Mucosa of gallbladder (tissue), 1 donor: Measurements from ENCODE around the gene SLC36A1. TPM values are rescaled to one million over a fixed set of nuclear protein-coding genes. Genes with fewer than 3 reads are reported as not detected.
A peak's percentile ranks its signal among the peaks of the same experiment; 100 is the strongest.
"Not testable (repeated sequence)": the region's sequence is repeated elsewhere in the genome, so short reads cannot be mapped to it uniquely, and the experiment has no call there.

Source experiments
- DNase-seq: peaks from one replicate; pipeline ENCODE4 v3.0.0-alpha.2; 2020; ENCODE audit warnings: low spot score
- total RNA-seq: library from RNA; stranded (reverse); gene quantifications from one replicate; pipeline ENCODE4 v1.2.1, GENCODE V29; 2021
- donor health status: DM: no; HTN: no; CAD: no.

Gene SLC36A1
- 24.0 TPM for total RNA-seq

DNA sequence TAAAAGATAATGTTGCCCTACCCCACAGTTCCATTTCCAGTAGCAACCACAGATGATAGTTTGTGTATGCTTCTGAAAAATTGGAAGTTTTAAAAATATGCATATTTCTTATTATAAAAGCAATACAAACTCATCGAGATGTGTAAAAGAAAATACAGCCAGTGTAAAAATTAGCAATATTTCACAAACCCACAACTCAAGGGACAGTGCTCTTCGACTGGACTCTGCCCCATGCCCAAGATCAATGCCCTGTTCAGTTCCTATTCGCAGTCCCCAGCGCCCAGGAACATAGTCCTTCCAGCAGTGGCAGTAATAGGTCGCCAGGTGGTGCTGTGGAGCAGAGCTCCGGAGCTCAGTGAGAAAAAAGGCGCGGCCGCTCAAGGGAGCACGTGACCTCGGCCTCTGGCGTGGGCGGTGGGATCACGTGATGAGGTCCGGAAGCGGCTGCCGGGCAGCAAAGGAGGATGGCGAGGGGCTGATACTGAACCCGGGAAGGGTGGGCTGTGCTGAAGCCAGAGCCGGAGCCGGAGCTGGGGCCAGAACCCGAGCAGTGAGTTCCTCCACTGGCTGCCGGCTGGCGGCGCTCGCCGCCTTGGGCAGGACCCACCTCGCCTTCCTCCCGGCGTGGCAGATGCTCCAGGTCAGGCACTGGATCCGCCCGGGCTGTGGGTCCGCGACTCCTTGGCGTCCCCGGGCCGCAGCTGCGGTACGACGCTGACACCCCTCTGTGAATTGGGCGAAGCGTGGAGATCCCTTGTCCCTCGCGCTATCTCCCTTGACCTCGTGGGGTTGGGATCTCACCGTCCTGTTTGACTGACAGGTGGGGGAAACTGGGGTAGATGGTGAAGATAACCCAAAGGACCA lies at the start of gene SLC36A1:
Gene SLC36A1 (plus strand): TSS at position 430 of the 864 bp plus-strand sequence. CDS start 11,190 bp downstream, outside the sequence.
- DNase-seq = peak; percentile 97

DNA sequence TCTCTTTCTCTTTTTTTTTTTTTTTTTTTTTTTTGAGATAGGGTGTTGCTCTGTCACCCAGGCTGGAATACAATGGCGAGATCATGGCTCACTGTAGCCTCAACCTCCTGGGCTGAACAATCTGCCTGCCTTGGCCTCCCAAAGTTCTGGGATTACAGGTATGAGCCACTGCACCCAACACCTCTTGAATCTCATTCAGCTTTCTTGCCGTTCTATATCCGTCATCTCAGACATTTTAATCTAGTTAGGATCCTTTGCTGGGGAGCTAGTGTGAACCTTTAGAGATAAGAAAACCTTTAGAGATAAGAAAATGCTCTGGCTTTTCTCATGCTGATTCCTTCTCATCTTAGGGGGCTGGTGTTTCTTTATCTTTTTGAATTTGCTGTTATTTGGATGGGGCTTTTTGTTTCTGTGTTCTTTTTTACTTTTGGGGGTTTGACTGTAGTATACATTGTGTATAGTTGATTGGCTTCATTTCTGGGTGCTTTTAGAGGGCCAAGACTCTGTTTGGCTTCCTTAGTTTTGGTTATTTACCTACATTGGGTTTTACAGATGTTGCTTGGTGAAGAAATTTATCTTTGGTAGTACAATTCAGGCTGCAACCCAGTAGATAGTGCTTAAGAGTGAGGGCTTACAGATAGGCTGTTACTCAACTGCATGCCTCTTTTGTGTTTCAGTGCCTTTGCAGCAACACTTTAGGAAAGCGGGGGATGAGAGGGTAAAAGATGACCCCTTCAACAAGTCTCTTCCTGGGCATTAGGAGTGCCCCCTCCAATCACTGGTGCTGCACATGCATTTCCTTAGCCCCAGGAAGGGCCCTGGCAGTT lies 41.9 kb upstream of the SLC36A1 start:
- DNase-seq = no peak

DNA sequence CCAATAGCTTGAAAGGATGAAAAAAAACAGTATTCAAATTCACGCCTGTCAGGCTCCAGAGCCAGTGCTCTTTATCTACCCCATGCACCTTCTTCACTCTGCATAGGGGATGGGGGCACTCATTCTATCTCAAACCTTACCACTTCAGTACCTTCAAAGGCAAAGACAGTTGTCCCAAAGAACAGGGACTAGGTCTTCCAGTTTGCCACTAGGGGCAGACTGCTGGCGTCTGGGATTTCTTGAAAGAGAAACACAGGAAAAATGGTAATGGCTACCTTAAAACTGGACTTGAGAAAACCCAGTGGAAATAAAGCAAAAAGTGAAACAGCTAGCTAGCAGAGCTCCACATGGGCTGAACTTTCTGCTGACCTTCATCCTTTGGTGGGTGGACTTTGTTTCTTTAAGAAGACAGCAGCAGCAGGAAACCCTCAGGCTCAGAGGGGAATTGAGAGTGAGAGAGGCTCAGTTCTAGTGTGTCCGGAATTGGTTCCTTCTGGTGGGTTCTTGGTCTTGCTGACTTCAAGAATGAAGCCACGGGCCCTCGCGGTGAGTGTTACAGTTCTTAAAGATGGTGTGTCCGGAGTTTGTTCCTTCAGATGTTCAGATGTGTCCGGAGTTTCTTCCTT lies 41.0 kb upstream of the SLC36A1 start:
- DNase-seq = no peak

- DNase-seq = no peak
These were observed 38.7 kb upstream of the SLC36A1 start for GRCh38 chr5:151408591-151409230.

DNA sequence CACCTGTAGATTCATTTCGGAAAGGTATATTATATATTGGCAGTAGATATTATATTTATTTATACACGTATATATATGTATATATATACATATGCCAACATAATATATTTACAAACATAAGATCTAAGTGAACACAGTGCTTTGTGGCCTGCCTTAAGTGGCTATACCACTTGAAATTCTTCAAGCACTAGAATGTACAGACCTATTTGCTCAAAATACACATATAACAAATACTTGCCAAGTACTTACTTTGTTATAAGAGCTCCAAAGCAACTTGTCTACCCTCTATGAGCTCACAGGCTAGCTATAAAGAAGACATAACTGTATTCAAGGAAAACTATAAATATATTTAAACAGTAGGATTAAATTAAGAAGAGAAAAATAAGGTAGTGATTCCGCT lies 33.6 kb upstream of the SLC36A1 start:
- DNase-seq = no peak

- DNase-seq = no peak
These were observed 32.9 kb upstream of the SLC36A1 start for GRCh38 chr5:151414536-151414935.

- no peak for DNase-seq
These were observed 29.7 kb upstream of the SLC36A1 start for GRCh38 chr5:151417712-151418111.

GRCh38 chr5:151420127-151420526 lies 27.3 kb upstream of the SLC36A1 start:
- no peak for DNase-seq

- no peak for DNase-seq
These were observed 22.4 kb upstream of the SLC36A1 start for GRCh38 chr5:151424892-151425523.

- DNase-seq = not testable (repeated sequence)
These were observed 21.1 kb upstream of the SLC36A1 start for GRCh38 chr5:151426347-151426746.

DNA sequence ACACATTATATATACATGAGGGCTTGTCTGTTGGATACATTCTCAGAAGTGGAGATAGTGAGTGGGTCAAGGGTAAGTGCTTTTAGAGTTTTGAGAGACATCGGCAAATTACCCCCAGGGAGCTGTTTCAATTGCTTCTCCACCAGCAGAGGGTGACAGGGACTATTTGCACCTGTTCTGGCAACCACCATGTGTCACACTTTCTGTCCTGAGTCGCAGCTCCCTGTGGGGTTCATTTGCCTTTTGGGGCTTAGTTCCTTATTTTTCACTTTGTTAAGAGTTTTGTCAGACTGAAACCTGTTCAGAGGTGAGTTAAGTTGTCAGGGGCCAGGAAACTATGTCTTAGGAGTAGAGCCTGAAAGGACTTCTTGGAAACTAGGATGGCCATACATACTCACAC lies 20.1 kb upstream of the SLC36A1 start:
- no peak for DNase-seq

- DNase-seq = no peak
These were observed 16.7 kb upstream of the SLC36A1 start for GRCh38 chr5:151430731-151431130.

DNA sequence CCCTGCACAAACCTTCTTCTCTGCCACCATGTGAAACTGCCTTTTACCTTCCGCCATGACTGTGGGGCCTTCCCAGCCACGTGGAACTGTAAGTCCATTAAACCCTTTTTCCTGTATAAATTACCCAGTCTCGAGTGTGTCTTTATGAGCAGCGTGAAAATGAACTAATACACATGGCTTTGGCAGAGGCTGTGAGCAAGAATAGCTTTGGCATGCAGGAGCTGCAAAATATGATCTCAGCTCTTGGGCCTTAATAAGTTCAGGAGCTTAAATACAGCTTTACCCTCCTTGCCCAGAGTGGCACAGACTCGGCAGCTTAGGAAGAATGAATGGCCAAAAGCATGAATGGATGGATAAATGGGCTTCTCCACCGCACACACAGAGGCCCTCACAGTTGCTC lies 15.7 kb upstream of the SLC36A1 start:
- no peak for DNase-seq

DNA sequence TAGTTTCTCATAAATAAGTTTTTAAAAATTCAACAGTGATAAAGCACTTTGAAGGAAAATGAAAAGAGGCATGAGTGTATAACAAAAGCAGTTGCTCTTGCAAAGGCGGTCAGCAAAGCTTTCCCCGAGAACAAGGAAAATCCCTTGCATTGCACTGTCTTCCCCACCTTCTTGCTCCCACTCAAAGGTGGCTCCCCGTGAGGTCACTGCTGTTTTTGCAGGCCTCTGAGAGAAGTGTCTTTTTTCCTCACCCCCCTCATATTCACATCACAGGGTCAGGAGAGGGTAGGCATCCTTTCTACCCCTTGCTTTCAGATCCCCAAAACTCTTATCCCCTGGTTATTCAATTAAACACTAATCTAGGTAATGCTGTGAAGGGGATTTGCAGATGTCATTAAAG lies 15.2 kb upstream of the SLC36A1 start:
- DNase-seq = no peak

DNA sequence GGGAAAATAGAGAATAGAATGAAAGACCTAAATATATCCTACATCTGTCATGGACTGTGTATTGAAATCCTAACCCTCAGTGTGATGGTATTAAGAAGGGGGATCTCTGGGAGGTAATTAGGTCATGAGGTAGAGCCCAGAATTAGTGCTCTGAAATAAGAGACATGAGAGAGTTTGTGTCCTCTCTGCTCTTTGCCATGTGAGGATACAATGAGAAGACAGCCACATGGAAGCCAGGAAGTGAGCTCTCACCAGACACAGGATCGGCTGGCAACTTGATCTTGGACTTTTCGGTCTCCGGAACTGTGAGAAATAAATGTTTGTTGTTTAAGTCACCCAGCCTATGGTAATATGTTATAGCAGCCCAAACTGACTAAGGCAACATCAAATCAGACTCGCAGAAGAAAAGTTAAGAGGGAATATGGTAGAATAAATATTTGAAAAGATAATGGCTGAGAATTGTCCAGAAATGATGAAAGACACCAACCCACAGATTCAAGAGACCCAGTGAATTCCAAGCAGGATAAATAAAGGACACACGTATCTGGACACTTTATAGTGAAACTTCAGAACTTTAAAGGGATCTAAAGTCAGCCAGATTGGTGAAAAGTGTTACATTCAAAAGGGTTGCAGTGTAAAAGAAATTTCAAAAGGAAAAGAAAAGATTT lies 12.7 kb upstream of the SLC36A1 start:
- no peak for DNase-seq

GRCh38 chr5:151448038-151448985 lies 909 bp downstream of the SLC36A1 start:
- no peak for DNase-seq

DNA sequence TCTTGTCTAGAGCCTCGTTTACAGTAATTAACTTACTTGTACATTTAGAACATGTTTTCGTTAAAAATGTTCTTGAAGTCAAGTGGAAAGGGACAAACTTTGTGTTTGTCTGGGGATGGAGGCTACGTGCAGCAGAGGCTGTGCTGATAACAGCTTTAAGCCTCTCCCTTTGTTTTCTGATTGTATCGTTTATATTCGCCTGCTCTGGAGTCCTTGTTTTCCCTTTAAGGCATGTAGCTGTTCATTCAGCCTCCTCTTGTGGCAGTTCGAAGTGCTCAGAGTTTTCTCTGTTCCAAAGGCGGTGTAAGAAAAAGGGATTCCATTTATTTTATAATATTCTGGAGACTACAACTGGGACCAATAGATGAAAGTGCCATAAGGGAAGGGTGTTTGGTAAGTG lies 1.9 kb downstream of the SLC36A1 start:
- no peak for DNase-seq

GRCh38 chr5:151449839-151450238 lies 2.4 kb downstream of the SLC36A1 start:
- no peak for DNase-seq

DNA sequence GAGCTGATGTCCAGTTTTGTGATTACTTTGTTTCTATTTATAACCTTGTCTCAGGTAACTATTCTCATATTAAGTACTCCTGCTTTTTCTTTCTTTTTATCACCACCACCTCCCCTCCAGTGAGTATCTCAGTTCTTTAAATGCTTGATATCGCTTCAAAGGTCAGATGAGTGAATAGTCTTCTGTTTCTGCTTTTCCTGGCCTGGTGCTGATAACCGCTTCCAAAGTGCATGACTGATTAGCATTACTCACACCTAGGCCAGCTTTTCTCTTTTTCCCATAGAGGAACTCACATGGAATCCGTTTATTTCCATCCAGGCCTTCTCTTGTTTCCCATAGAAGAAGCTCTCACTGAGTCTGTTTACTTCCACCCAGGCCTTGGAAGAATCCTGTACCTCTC lies 3.2 kb downstream of the SLC36A1 start:
- no peak for DNase-seq
